Prostate gland (tissue), 2 donors: Measurements from ENCODE around the gene ARHGEF4.

Experiments
- POLR2A ChIP-seq: fragments of 450-650 bp; IDR thresholded peaks from one replicate; pipeline ENCODE4 v1.6.1; 2016; ENCODE audit warnings: antibody characterized with exemption, mild to moderate bottlenecking
- TF ChIP-seq, protein P1 (sequence below), 4 experiments: fragments of 200-600 bp in 2 of 4; fragments of 450-650 bp in 2 of 4; sonication (generic) in 2 of 4; IDR thresholded peaks; 1 replicate in 3 of 4; 2 replicates in 1 of 4; pipeline ENCODE4 v1.5.1; 2016 to 2019; ENCODE audit warnings: antibody characterized with exemption in 4 of 4, mild to moderate bottlenecking in 2 of 4, moderate library complexity in 2 of 4

DNA sequence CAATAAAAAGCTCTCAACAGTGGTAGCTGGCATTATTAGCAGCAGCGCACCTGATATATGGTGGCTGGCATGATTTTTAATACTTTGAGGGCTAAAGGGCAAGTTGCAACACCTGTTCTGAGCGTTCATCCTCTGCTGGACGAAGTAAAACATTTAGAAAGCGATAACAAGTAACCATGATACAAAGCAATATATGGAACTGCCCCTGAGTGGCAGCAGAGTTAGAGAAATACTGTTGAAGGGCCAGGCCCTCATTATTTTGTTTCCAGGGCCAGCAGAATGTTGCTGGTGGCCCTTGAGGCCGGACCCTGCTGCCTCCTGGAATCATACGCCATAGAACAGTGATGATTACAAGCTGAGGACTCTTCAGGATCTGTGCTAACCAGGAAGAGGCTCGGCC, 47.8 kb downstream of the ARHGEF4 start:
- TF ChIP-seq POLR2A: no peak
- TF ChIP-seq, protein P1, sequence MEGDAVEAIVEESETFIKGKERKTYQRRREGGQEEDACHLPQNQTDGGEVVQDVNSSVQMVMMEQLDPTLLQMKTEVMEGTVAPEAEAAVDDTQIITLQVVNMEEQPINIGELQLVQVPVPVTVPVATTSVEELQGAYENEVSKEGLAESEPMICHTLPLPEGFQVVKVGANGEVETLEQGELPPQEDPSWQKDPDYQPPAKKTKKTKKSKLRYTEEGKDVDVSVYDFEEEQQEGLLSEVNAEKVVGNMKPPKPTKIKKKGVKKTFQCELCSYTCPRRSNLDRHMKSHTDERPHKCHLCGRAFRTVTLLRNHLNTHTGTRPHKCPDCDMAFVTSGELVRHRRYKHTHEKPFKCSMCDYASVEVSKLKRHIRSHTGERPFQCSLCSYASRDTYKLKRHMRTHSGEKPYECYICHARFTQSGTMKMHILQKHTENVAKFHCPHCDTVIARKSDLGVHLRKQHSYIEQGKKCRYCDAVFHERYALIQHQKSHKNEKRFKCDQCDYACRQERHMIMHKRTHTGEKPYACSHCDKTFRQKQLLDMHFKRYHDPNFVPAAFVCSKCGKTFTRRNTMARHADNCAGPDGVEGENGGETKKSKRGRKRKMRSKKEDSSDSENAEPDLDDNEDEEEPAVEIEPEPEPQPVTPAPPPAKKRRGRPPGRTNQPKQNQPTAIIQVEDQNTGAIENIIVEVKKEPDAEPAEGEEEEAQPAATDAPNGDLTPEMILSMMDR (IDR thresholded peaks at IDR 0.05): no peak
